WTC11 (cell line): Measurements from ENCODE around the gene DDIT4.

Source experiments
- ATF1 ChIP-seq: sonication (generic); formaldehyde crosslinking; IDR thresholded peaks from 2 replicates; pipeline ENCODE4 v1.8.1; 2023; ENCODE audit warnings: mild to moderate bottlenecking, moderate library complexity, missing genetic modification reagents
- CREB1 ChIP-seq: sonication (generic); formaldehyde crosslinking; IDR thresholded peaks from 2 replicates; pipeline ENCODE4 v1.8.0; 2023; ENCODE audit warnings: mild to moderate bottlenecking, missing genetic modification reagents
- JAZF1 ChIP-seq: fragments of 250-450 bp; sonication (Bioruptor Pico); IDR thresholded peaks from 2 replicates; pipeline ENCODE4 v1.9.0; 2021; ENCODE audit warnings: moderate library complexity, mild to moderate bottlenecking, inconsistent platforms
- NFYB ChIP-seq: sonication (generic); formaldehyde crosslinking; conservative IDR thresholded peaks from 2 replicates; pipeline ENCODE4 v1.8.0; 2022; ENCODE audit warnings: low read depth, missing genetic modification reagents
- SP1 ChIP-seq: sonication (generic); formaldehyde crosslinking; conservative IDR thresholded peaks from 2 replicates; pipeline ENCODE4 v1.8.1; 2022; ENCODE audit warnings: missing genetic modification reagents
- TF ChIP-seq, protein P1 (sequence below): fragments of 200-600 bp; IDR thresholded peaks from 2 replicates; pipeline ENCODE4 v1.8.0; 2022; ENCODE audit warnings: antibody characterized with exemption

DNA sequence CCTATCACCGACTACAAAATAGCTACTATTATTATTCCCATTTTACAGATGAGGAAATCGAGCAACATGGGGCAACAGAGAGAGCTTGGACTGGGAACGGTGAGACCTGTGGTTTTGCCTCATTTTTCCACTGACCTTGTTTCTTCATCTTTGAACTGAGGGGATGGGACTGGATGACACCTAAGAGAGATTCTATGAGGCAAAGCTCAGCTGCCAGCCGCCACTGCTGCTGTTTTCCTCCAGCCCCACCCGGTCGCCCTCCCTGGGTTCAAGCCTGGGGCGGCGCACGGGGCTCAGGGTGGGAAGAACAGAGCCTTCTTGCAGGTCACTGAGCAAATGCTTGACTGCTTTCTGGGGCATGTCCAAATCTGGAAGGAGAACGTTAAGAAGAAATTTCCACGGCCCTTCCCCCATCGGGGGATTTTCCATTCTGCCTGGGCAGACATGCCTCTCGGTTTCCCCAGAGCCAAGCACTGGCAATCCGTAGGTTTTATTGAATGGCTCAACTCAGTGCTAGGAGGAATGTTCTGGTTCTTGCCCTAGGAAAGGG is 12.3 kb downstream of the DDIT4 start:
- TF ChIP-seq CREB1 (CRISPR knock-in tag): no peak
- TF ChIP-seq, protein P1, sequence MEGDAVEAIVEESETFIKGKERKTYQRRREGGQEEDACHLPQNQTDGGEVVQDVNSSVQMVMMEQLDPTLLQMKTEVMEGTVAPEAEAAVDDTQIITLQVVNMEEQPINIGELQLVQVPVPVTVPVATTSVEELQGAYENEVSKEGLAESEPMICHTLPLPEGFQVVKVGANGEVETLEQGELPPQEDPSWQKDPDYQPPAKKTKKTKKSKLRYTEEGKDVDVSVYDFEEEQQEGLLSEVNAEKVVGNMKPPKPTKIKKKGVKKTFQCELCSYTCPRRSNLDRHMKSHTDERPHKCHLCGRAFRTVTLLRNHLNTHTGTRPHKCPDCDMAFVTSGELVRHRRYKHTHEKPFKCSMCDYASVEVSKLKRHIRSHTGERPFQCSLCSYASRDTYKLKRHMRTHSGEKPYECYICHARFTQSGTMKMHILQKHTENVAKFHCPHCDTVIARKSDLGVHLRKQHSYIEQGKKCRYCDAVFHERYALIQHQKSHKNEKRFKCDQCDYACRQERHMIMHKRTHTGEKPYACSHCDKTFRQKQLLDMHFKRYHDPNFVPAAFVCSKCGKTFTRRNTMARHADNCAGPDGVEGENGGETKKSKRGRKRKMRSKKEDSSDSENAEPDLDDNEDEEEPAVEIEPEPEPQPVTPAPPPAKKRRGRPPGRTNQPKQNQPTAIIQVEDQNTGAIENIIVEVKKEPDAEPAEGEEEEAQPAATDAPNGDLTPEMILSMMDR: no peak
- no peak for TF ChIP-seq SP1
- TF ChIP-seq NFYB (CRISPR knock-in tag): no peak
- TF ChIP-seq JAZF1 (CRISPR knock-in tag): no peak
- TF ChIP-seq ATF1: no peak
